ENCODE data around the gene GNG14.

GRCh38 chr19:12638611-12639182, 49.1 kb upstream of the GNG14 start:
- no peak for TF ChIP-seq CTCF (IDR thresholded peaks at IDR 0.05; ENCODE audit: borderline replicate concordance, extremely low read depth, low read length, poor library complexity, severe bottlenecking)
- no peak for TF ChIP-seq EZH2 (IDR thresholded peaks at IDR 0.05; ENCODE audit: borderline replicate concordance, low read depth, low read length, severe bottlenecking)
